ENCODE results near the gene NES. TPM values are rescaled to one million over a fixed set of nuclear protein-coding genes. Genes with fewer than 3 reads are reported as not detected.
A peak's percentile ranks its signal among the peaks of the same experiment; 100 is the strongest.

Gene NES
- total and polyA plus RNA-seq, 2 experiments from 2014 or later, result 2.2 to 15.0 TPM

- Histone ChIP-seq H3F3A (ENCODE audit: insufficient read depth) (no peaks in the 10 kb centered on the region), H3K4me1 (ENCODE audit: insufficient read depth) (no peaks in the 10 kb centered on the region), H3K27ac (no peak overlapping the region), H3K9me2 (ENCODE audit: insufficient read depth) (no peaks in the 10 kb centered on the region), H3K9me3 (ENCODE audit: low read depth) (no peaks in the 10 kb centered on the region), H2AFZ (no peak overlapping the region), H4K20me1 (ENCODE audit: insufficient read depth) (no peaks in the 10 kb centered on the region), H3K79me2 (ENCODE audit: insufficient read depth) (no peaks in the 10 kb centered on the region), H3K4me3 (no peak overlapping the region), H3K27me3 (replicated peaks; ENCODE audit: insufficient read depth) (peaks cover 55% of the 10 kb centered on the region), H3K4me2 (ENCODE audit: unreplicated experiment) (no peak overlapping the region), H3K9ac (no peak overlapping the region), H3K36me3 (ENCODE audit: low read depth) (no peaks in the 10 kb centered on the region)
- WGBS, 2 experiments (ENCODE audit: low coverage in 1 of 2, low lambda C conversion rate in 2 of 2, missing lambda C conversion rate in 2 of 2), result 3 to 5% methylated on average over 47 to 52 of the region's 55 CpGs
- in situ Hi-C loops (cut with MboI), result no loop called here
- TF ChIP-seq EZH2phosphoT487 (IDR thresholded peaks at IDR 0.05; ENCODE audit: insufficient read depth, low read depth), result no peak; the same call in none of the 2 replicates
- no peak for TF ChIP-seq EZH2 (IDR thresholded peaks at IDR 0.05; ENCODE audit: insufficient read depth, poor library complexity, severe bottlenecking)
- no peak for DNase-seq
Observed at GRCh38 chr1:156624814-156625435, 52.3 kb downstream of the NES start.

GRCh38 chr1:156623946-156624813 is 53.0 kb downstream of the NES start:
- Histone ChIP-seq H3K4me1 (ENCODE audit: insufficient read depth) (no peaks in the 10 kb centered on the region), H3K4me2 (ENCODE audit: unreplicated experiment) (peak overlapping the region; percentile 28), H3K4me3 (peak overlapping the region; percentile 52), H3K9me3 (ENCODE audit: low read depth) (no peaks in the 10 kb centered on the region), H3K9me2 (ENCODE audit: insufficient read depth) (no peaks in the 10 kb centered on the region), H3F3A (ENCODE audit: insufficient read depth) (no peaks in the 10 kb centered on the region), H3K79me2 (ENCODE audit: insufficient read depth) (no peaks in the 10 kb centered on the region), H3K9ac (no peak overlapping the region), H3K36me3 (ENCODE audit: low read depth) (no peaks in the 10 kb centered on the region), H2AFZ (peak overlapping the region; percentile 51), H3K27ac (no peak overlapping the region), H4K20me1 (ENCODE audit: insufficient read depth) (no peaks in the 10 kb centered on the region), H3K27me3 (replicated peaks; ENCODE audit: insufficient read depth) (peaks cover 57% of the 10 kb centered on the region)
- peak; percentile 71 for DNase-seq
- peak; percentile 98 for TF ChIP-seq EZH2 (IDR thresholded peaks at IDR 0.05; ENCODE audit: insufficient read depth, poor library complexity, severe bottlenecking)
- TF ChIP-seq EZH2phosphoT487 (IDR thresholded peaks at IDR 0.05; ENCODE audit: insufficient read depth, low read depth), result peak; percentile 58; the same call in 1 of the 2 replicates
- 2 to 4% methylated on average over 78 to 83 of the region's 87 CpGs for WGBS, 2 experiments (ENCODE audit: low coverage in 1 of 2, low lambda C conversion rate in 2 of 2, missing lambda C conversion rate in 2 of 2)
- in situ Hi-C loops (cut with MboI), result no loop called here

DNA sequence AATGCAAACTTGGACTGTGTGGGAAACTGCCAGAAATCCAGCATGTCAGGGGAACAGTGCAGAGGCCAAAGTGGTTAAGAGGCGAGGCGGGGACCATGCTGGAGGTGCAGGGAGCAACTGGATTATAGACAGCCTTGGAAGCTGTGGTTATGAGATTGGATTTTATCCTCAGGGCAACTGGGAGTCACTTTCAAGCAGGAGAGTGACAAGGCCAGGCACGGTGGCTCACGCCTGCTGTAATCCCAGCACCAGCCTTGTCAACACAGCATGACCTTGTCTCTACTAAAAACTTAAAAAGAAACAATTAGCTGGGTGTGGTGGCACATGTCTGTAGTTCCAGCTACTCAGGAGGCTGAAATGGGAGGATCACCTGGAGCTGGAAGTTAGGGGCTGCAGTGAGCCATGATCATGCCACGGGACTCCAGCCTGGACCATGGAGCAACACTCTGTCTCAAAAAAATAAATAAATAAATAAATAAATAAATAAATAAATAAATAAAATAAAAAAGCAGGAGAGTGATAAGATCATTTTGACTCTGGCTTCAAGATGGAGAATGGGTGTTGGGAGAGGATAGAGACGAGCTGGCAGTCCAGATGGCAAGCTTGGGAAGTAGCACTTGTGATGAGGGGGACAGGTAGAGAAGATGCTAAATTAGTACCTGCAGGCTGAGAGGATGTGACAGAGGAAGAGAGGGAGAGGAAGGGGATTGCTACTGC is 54.5 kb downstream of the NES start:
- Histone ChIP-seq H3K36me3 (ENCODE audit: low read depth) (no peaks in the 10 kb centered on the region), H3K9me2 (ENCODE audit: insufficient read depth) (no peaks in the 10 kb centered on the region), H3K27me3 (replicated peaks; ENCODE audit: insufficient read depth) (peaks cover 62% of the 10 kb centered on the region), H3K27ac (no peak overlapping the region), H3K9me3 (ENCODE audit: low read depth) (no peaks in the 10 kb centered on the region), H3K9ac (no peak overlapping the region), H3K4me3 (no peak overlapping the region), H3F3A (ENCODE audit: insufficient read depth) (no peaks in the 10 kb centered on the region), H2AFZ (no peak overlapping the region), H4K20me1 (ENCODE audit: insufficient read depth) (no peaks in the 10 kb centered on the region), H3K4me1 (ENCODE audit: insufficient read depth) (no peaks in the 10 kb centered on the region), H3K79me2 (ENCODE audit: insufficient read depth) (no peaks in the 10 kb centered on the region), H3K4me2 (ENCODE audit: unreplicated experiment) (no peak overlapping the region)
- in situ Hi-C loops (cut with MboI), result no loop called here
- DNase-seq, result no peak
- 56 to 66% methylated on average over 6 of the region's 6 CpGs for WGBS, 2 experiments (ENCODE audit: low coverage in 1 of 2, low lambda C conversion rate in 2 of 2, missing lambda C conversion rate in 2 of 2)
- TF ChIP-seq EZH2 (IDR thresholded peaks at IDR 0.05; ENCODE audit: insufficient read depth, poor library complexity, severe bottlenecking) (no peak), EZH2phosphoT487 (IDR thresholded peaks at IDR 0.05; ENCODE audit: insufficient read depth, low read depth) (no peak)

DNA sequence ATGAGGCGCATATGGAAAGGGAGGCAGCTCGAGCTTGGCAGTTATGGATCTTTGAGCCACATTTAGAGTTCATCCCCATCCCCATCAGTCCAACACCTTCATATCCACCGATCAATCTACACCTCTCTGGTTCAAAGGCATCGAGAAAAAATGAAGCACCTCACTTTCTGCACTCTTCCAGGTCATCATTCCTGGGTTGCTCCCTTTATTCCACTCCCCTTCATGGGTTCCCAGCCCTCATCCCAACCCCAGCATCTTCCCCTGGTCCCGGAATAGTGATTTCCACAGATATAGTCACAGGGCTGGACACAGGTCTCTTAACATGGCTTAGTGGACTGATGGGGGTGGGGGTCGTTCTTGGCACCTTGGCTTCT is 57.6 kb downstream of the NES start:
- TF ChIP-seq EZH2phosphoT487 (IDR thresholded peaks at IDR 0.05; ENCODE audit: insufficient read depth, low read depth) (no peak), EZH2 (IDR thresholded peaks at IDR 0.05; ENCODE audit: insufficient read depth, poor library complexity, severe bottlenecking) (no peak)
- DNase-seq, result no peak
- Histone ChIP-seq H4K20me1 (ENCODE audit: insufficient read depth) (no peaks in the 10 kb centered on the region), H3K9me3 (ENCODE audit: low read depth) (no peaks in the 10 kb centered on the region), H3K9ac (no peak overlapping the region), H3F3A (ENCODE audit: insufficient read depth) (no peaks in the 10 kb centered on the region), H3K27me3 (replicated peaks; ENCODE audit: insufficient read depth) (peaks cover 43% of the 10 kb centered on the region), H3K79me2 (ENCODE audit: insufficient read depth) (no peaks in the 10 kb centered on the region), H3K4me2 (ENCODE audit: unreplicated experiment) (no peak overlapping the region), H3K4me3 (no peak overlapping the region), H3K9me2 (ENCODE audit: insufficient read depth) (no peaks in the 10 kb centered on the region), H3K4me1 (ENCODE audit: insufficient read depth) (no peaks in the 10 kb centered on the region), H3K36me3 (ENCODE audit: low read depth) (no peaks in the 10 kb centered on the region), H3K27ac (no peak overlapping the region), H2AFZ (no peak overlapping the region)
- in situ Hi-C loops (cut with MboI), result no loop called here
- WGBS, 2 experiments (ENCODE audit: low coverage in 1 of 2, low lambda C conversion rate in 2 of 2, missing lambda C conversion rate in 2 of 2), result 26 to 32% methylated on average over 6 of the region's 6 CpGs
